Femur (tissue), 1 donor: ENCODE measurements around the gene ELMO1.

Experiments
- DNase-seq: peaks from one replicate; pipeline ENCODE4 v3.0.0-alpha.2; 2017

Gene ELMO1

DNA sequence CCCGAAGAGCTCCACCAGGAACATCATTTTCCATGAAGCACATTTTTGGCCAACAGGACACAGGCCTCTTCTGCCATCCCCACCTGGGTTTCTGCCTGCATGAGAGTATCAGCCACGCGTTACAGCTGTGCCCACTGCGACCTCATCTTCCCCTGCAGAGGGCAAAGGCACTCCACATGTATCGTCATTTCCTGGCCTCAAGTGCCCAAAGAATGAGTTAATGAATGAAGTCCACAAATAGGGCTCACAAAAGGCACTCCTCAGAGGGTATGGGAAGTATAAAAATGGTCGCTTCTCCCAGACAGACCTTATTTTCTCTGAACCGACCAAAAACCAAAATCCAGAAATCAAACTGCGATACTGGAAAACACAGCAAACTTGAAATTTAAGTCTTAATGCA is 18.5 kb downstream of the ELMO1 start:
- no peak for DNase-seq

DNA sequence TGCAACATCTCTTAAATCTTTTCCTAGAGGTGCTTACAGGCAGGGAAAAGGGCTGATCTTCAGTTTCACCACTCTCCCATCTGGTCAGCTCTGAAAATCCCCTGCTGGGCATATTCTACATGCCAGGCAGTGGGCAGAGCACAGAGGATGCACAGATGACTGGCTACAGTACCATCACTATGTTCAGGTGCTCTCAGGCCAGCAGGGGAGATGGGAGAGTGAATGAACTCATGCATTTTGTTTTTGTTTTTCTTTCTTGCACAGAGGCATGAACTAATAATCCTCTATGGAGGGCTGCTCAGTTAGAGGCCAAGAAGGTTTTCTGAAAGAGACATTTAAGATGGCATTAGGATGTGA is 19.3 kb downstream of the ELMO1 start:
- DNase-seq, result no peak

DNA sequence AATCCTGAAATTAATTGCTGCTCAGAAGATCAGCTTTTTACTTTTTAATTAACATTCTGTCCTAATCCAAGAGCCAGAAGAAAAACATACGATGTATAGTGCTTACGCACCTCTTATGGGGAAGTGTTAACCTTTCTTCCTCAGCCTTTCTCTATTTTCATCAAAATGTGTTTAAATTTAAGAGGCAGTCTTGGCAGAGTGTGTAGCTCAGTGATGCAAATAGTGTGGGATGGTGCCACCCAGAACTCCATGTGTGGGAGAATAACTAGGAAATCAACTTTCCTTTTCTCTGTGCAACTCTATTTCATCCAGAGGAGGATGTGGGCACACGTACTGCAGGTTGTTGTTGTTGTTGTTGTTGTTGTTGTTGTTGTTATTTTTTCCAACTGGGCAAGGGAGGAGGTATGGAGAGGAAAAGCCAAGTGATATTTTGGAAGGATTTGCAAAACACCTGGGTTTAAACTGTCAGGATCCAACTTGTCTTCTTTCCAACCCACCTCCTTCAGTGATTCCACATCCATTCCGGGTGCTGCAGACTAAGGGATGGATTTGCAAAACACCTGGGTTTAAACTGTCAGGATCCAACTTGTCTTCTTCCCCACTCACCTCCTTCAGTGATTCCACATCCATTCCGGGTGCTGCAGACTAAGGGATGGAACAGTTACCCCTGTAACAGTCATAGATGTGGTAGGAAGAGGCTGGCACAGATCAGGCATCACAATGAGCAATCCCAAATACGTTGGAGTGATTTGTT is 19.8 kb downstream of the ELMO1 start:
- DNase-seq, result no peak

DNA sequence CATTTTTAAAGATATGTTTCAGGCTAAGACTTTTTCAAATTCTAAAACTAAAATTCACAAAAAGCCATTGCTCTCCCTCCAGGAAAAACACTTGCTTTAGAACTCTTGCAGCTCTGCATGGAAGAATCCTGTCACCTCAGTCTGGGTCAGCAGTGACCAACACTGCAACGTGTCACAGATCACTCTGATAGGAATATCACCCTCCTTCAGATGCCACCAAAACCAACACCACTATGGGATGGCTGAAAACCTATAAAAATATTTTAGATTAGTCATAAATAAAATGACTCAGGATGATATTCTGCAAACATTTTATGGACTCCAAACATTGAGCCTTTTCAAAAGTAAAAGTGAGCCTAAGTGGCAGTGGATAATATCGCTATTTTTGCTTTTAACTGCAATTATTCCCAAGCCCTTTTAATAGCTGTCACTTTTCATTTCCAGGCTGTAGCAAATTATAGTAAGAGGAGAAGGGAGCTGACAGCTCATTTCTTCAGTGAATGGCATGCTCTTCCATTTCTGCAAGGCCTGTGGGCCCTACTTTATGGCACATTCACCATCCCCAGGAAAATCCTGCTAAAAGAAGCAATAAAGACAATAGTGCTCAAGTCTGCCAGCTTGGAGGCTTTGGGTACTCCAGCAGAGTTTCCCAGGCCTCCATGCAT is 21.3 kb downstream of the ELMO1 start:
- DNase-seq, result no peak

DNA sequence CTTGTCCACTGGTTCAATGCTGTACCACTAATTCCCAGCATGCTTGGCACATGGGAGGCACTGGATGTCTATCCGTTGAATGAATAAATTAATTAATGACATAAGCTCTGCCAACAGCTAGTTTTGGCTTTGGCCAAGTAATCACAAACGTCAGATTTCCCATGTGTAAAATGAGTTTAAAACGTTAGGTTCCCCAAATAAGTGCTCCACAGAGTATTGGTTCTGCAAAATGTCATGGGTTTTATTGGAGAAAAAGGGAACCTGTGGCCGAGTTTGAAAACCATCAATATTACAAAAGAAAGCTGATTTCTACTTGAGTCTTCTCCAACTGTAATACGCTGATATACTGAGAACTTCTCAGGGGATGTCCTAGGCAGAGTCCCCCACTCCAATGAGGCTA is 23.2 kb downstream of the ELMO1 start:
- DNase-seq, result no peak

DNA sequence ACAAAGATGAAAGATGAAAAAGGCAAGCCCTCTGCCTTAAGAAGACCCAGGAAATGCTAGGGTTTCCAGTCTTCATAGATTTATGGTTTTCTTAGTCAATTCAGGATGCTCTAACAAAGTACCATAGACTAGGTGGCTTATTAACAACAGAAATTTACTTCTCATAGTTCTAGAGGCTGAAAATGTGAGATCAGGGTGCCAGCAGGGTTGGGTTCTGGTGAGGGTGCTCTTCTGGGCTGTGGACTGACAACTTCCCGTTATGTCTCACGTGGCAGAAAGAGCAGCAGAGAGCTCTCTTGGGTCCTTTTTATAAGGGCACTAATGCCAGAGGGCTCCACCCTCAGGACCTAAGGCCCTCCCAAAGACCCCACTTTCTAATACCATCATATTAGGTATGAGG is 23.7 kb downstream of the ELMO1 start:
- no peak for DNase-seq

DNA sequence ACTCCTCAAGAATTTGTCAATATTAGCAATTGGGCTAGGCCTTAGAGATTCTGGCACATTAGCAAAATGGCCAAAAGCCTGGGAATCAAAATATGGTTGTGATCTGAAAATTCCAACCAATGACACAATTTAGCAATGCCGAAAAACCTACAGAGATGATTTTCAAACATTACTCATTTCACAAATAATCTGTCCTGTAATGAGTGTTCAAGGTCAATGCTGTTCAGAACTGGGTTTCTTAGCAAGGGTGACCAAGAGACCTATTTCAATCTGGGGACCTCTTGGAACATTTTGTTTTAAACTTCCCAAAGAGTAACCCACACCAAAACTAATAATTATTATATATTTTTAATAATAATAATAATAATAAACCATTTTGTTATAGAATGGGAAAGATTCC is 24.1 kb downstream of the ELMO1 start:
- no peak for DNase-seq

DNA sequence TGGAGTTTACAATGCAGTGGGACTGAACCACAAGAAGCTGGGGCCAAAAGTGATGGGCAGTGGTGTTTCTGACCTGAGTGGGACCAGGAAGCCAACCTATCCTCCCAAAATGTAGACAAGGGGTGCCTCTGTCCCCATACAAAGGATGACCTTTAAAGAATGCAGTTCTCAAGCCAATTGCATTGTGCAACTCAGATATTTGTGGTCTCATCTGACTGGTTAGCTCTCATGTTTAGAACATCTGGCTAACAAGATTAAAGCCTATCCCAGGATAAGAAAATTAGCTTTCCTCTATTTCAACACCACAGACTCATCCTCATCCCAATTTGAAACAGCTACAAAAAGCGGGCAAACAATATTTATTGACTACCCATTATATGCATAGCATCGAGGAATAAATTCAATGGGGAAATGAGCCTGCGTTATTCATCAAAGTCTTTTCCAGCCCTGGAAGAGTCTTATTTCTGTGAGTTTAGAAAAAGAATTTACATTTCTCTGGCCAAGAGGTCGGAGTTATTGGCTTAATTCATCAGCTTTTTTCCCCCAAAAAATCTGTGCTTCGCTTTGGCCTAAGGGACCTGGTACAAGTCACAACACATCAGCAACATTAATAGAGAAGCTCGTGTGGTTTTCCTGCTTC is 26.7 kb downstream of the ELMO1 start:
- DNase-seq, result no peak

DNA sequence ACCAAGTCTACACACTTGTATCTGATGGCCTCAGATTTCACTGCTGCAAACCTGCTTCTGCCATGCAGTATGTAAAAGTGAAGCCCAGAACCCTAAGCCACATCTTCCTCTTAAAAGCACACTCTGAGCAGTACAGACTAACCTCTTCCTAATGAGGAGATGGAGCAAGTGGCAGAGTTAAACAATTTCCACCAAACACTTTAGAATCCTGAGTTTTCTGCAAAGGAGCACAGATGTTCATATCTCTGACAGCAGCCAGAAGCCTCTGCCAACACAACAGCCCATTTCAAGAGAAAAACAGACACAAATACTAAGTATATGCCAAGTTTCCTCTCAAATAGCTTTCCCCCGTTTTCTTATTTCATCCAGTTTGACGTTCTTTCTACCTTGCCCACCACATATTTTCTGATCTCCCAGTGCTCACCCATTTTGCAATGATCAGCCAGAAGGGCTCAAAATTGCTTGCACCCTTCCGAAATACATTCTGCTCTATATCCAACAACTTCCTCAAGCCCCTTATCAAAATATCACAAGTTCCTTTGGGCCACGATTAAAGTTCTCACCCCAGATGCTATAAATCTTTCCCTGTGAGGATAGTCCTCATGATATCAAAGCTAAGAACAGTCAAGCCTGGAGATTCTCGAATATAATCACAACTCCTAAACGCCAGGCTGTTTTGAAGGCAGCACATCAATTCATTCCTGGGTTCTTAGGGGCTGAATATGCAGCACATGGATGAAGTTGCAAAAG is 27.5 kb downstream of the ELMO1 start:
- DNase-seq, result no peak

DNA sequence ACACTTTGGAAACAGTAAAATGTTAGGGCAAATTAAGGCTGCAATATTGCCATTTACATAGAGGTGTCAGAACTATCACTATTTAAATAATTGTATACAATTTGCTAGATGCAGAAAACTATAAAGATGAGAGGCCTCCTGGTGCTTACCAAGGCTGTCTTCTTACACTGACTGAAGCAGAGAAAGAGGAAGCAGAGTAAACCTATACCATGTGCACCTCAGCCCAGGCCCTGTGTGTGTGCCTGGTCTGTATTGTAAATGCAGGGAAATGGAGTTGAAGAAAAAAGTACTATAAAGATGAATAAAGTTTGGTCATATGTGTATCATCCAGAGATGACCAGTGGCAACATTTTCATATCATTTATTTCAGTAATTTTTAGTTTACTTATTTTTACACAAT is 29.2 kb downstream of the ELMO1 start:
- DNase-seq, result no peak

DNA sequence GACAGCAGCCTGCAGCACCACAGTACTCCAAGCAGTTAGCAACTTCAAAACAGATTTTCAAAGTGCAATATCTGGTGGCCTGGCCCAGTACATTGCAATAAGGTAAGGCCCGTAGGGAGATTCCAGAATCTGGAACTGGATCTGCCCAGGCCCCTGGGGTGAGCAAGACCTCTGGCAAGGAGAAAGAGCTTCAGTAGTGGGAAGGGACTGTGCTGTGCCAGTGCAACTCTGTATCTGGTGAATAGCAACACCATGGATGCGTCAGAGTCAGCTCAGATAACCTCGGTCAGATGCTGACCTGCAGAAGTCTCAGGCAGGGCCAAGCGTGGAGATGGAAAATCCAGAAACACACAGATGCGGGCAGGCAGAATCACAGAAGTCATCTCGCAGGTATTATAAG is 30.3 kb downstream of the ELMO1 start:
- DNase-seq, result no peak

DNA sequence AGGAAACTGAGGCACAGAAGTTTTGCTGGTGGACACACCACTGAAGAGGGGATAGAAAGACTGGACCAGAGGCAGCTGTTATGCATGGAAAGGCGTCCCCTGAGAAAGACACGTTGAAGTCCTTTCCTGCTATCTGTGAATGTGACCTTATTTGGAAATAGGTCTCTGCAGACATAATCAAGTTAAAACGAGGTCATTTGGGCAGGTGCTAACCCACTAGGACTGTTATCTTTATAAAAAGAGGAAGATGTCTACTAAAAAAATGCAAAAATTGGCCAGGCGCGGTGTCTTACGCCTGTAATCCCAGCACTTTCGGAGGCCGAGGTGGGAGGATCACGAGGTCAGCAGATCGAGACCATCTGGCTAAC is 31.6 kb downstream of the ELMO1 start:
- no peak for DNase-seq

DNA sequence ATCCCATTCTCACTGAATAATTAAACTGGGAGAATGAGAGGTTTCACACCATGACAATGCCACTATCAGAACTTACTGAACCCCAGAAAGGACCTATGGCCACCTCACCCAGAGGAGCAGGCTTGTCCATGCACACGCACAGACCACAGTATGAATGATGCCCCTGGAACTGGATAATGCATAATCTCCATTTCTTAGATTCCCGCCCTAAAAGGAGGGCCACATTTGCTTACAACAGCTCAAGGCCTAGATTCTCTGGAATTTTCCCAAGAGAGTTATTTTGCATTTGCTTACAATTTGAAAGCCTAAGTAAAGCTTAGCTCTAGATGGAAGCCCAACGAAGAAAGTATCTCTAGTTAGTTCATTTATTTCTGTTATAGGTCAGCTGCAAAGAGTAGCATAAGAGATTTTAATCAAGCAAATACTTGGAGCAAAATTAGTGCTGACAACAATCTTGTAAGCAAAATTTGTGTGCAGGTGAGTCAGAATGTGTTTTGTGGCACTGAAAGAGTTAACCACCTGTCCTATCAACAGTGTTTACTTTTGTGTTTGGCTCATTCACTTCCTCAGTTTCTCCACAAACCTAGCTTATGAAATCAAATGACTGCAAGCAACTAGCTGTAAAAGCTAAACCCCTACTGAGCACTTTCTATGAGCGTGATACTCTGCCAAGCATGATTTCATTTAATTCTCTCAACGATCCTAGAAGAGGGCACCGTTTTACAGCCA is 32.1 kb downstream of the ELMO1 start:
- no peak for DNase-seq

DNA sequence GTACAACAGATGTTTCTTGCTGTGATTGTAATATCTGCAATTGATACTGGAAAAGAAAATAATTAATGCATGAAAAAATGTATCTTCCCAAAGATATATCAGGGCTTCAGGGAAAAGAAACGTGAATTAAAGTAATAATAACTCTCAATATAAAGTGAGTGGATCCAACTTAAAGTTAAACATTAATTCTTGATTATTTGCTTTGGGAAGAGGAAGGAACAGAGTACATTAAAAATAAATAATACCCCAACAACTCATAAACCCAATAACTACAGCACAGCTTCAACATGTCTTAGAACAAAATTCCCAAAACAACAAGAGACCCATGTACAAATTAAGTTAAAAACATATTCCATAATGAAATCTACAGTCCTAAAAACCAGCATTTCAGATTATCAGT is 33.0 kb downstream of the ELMO1 start:
- no peak for DNase-seq

DNA sequence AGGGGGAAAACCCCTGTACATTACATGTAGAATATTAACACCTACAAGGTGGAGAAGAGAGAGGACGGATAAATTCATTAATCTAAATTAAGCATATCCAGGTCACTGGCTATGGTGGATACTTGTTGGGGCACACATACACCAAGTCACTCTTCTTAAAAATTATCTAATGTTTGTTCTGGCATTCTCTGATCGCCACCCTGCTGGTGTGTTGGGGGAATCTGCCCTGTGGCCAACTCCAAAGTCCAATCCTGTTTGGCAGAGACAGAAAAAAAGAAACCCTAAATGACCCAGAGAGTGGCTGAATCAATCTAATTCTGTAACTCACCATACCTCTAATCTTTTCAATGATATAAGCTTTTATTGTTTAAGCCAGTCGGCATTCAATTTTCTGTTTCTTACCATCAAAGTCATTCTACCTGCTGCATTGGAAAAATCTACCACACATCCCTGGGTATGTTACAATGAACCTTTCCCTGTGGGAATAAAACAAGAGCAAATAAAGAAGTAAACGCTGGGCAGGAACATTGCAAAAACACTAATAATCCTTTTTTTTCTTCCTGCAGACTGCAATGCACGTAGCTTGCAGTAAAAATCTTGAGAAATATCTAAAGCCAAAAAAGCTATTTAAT is 34.2 kb downstream of the ELMO1 start:
- DNase-seq, result no peak

DNA sequence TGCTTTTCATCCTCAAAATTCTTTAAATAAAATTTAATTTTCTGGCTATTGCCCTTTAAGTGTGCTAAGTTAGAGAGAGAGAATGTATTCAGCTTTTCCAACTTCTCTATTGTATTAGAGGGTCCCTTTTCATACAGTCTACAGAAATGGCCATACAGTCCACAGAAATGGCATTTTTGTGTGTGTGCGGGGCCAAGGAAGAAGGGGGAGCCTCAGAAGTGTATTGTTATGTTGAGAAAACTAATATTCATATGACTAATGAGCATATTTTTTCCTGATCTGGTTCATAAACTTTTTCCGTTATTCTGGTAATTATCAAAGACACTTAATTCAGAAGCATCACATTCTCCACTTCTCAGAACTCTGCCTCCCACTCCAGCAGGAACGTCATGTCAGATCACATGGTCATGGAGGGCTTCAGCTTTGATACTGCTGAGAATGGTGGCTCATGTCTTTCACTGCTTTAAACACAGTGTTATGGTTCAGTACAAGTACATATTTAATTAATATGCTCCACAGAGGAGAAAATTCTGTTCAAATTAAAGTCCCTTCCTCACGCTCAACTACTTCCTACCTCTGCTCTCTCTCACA is 37.1 kb downstream of the ELMO1 start:
- no peak for DNase-seq

DNA sequence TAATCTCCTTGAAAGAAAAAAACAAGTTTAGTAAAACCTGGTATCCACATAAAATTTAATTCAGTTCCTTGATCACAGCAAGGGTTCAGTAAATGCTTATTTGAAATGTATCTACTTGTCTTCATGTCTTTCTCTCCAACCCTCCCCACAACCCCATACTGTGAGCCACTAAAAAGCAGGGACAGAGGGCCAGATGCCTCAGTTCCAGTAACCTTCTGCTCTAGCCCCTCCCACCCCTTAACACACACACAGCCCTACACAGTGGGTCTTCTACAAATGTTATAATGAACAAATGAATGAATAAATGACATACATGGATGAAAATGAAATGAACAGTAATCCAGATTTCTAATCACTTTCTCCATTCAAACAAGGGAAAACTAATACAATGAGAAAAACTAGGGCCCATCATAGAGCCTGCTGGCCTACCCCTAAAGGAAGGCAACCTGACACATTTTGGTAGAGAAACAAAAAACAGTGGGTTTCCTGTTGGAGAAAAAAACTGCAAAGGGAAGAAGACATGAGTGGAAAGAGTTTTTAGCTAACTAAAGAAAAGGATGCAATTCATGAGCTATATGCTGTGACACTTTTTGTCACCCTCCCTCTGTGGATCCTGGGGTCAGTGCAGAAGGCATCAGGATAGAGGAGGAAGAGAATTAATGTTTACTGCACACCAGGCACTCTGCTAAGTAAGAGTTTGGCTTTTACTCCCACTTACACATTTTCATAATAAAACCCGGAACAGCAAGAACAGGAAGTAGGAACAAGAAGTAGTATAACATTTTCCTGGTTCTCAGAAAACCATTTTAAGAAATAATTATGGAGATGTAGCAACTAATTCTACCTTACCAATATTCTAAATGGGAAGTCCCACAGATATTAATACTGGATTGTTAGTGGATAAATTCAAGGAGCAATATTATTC is 38.1 kb downstream of the ELMO1 start:
- no peak for DNase-seq

DNA sequence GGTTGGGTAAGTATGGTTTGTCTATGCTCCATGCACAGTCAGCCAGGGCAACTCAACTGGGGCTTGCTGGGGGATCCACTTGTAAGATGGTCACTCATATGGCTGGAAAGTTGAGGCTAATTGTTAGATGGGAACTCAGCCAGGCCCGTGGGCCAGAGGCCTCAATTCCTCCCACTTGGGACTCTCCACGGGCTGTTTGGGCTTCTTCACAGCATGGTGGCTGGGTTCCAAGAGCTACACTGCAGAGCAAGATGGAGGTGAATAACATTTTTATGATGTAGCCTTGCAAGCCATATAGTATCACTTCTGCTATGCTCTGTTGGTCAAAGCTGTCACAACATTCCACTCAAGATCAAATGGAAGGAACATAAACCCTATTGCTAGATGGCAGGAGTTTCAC is 39.2 kb downstream of the ELMO1 start:
- DNase-seq, result no peak

DNA sequence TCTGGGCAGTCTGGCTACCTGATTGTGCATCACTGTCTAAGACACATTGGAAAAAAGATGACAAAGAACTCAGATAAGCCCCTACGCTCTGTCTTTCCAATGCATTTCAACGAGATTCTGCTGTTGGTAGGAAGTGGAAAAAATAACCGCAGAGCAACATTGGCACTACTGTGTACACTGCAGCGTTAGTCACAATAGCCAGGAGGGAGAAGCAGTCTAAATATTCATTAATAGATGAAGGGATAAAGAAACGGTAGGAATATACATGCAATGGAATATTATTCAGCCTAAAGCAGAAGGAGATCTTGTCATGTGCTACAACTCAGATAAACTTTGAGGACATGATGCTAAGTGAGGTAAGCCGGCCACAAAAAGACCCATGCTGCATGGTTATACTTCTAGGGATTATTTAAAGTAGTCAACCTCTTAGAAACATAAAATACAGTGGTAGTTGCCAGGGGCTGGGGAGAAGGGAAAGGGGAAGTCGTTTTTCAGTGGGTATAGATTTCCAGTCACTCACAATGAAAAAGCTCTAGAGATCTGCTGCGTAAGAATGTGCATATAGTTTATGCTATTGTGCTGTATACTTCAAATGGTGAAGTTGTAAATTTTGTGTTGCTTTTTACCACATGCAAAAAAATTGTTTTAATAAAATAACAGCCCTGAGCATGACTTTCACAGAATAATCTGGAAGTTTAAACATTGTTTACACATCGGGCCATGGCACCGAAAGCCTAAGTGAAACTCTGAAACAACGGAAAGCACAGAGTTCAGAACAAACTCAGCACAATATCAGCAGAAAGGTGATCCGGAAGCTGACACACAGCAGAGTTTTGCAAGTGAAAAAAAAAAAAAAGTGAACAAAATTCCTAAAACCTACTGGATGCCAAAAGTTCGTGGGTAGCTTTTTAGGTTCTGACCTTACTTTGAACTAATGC is 40.1 kb downstream of the ELMO1 start:
- no peak for DNase-seq

DNA sequence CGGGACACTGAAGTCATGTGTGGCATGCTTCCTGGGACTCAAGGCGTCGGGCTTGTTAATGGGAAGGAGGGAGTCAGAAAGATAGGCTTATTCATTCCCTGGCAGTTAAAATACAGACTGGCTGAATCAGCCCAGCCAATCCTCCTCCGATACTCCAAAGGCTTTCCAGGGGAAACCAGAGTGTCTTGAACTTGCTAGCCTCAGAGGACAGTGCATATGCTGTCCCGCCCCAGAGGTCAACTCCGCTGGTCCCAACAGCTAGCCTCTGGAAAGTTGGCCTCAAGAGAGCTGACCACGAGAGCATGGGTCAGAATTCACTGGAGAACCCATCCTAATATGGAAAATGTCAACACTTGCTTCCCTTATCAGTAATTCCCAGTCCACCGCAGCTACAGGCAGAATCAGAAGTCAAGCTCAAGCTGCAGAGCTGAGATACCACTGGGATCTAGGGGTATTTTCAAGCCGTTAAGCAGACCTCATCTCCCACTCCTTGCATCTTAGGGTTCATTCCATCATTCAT is 43.0 kb downstream of the ELMO1 start:
- DNase-seq, result no peak
